ENCODE data around the gene CDK6.
A peak's percentile ranks its signal among the peaks of the same experiment; 100 is the strongest.

Gene CDK6

GRCh38 chr7:92732316-92733036, 103.9 kb downstream of the CDK6 start:
- TF ChIP-seq, protein P1, sequence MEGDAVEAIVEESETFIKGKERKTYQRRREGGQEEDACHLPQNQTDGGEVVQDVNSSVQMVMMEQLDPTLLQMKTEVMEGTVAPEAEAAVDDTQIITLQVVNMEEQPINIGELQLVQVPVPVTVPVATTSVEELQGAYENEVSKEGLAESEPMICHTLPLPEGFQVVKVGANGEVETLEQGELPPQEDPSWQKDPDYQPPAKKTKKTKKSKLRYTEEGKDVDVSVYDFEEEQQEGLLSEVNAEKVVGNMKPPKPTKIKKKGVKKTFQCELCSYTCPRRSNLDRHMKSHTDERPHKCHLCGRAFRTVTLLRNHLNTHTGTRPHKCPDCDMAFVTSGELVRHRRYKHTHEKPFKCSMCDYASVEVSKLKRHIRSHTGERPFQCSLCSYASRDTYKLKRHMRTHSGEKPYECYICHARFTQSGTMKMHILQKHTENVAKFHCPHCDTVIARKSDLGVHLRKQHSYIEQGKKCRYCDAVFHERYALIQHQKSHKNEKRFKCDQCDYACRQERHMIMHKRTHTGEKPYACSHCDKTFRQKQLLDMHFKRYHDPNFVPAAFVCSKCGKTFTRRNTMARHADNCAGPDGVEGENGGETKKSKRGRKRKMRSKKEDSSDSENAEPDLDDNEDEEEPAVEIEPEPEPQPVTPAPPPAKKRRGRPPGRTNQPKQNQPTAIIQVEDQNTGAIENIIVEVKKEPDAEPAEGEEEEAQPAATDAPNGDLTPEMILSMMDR (IDR thresholded peaks at IDR 0.05; ENCODE audit: extremely low read depth, missing control alignments), result no peak
- no peak for DNase-seq (ENCODE audit: low spot score)

GRCh38 chr7:92731335-92732063, 104.9 kb downstream of the CDK6 start:
- DNase-seq (ENCODE audit: low spot score), result peak; percentile 22
- TF ChIP-seq, protein P1 (IDR thresholded peaks at IDR 0.05; ENCODE audit: extremely low read depth, missing control alignments), result no peak

- no peak for DNase-seq (ENCODE audit: low spot score)
- TF ChIP-seq, protein P1 (IDR thresholded peaks at IDR 0.05; ENCODE audit: extremely low read depth, missing control alignments), result no peak
These were observed 105.6 kb downstream of the CDK6 start for GRCh38 chr7:92730808-92731207.

DNA sequence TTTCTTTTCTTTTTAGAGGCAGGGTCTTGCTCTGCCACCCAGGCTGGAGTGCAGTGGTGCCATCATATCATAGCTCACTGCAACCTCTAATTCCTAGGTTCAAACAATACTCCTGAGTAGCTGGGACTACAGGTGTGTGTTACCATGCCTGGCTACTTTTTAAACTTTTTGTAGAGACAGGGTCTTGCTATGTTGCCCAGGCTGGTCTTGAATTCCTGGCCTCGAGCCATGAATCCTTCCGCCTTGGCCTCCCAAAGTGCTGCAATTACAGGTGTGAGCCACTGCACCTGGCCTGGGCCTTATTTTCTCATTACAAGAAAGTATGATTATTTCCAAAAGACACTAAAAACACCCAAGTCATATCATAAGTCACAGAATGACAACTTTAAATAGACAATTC, 106.6 kb downstream of the CDK6 start:
- DNase-seq (ENCODE audit: low spot score), result no peak
- TF ChIP-seq, protein P1 (IDR thresholded peaks at IDR 0.05; ENCODE audit: extremely low read depth, missing control alignments), result no peak

GRCh38 chr7:92729172-92729571, 107.2 kb downstream of the CDK6 start:
- TF ChIP-seq, protein P1 (IDR thresholded peaks at IDR 0.05; ENCODE audit: extremely low read depth, missing control alignments), result no peak
- no peak for DNase-seq (ENCODE audit: low spot score)

DNA sequence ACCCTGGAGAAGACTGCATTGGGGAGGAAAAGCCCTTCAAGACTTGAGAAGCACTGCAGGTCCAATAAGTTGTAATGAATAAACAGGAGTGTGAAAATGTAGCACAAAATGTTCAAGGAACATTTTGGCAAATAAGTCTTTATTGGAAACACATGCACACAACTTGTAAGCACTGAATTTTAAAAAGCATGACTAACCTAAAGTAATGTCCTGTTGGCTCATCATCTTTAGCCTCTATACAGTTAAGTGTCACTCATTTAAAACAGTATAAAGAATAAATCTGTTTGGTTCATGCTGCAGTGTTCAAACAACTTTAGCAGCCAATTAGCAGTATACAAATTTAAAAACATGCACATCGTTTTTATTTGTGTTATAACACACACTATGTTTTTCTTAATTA, 108.6 kb downstream of the CDK6 start:
- TF ChIP-seq, protein P1 (IDR thresholded peaks at IDR 0.05; ENCODE audit: extremely low read depth, missing control alignments), result no peak
- DNase-seq (ENCODE audit: low spot score), result no peak

- TF ChIP-seq, protein P1 (IDR thresholded peaks at IDR 0.05; ENCODE audit: extremely low read depth, missing control alignments), result no peak
These were observed 111.0 kb downstream of the CDK6 start for GRCh38 chr7:92725161-92725925.

More at GRCh38 chr7:92725161-92725925, 111.0 kb downstream of the CDK6 start:
- DNase-seq (ENCODE audit: low spot score), result no peak

Data from GM20000 (cell line).